ENCODE measurements around the gene ARL4D. TPM values are rescaled to one million over a fixed set of nuclear protein-coding genes. Genes with fewer than 3 reads are reported as not detected.
A peak's percentile ranks its signal among the peaks of the same experiment; 100 is the strongest.
"Not testable (repeated sequence)": the region's sequence is repeated elsewhere in the genome, so short reads cannot be mapped to it uniquely, and the experiment has no call there.

The ARL4D gene
- total and polyA plus RNA-seq, 2 experiments from 2014 or later: 32.4 to 36.3 TPM

GRCh38 chr17:43416998-43417890, 18.5 kb downstream of the ARL4D start:
- DNase-seq (ENCODE audit: low read depth in 1 of 2, low spot score in 1 of 2): peak; percentile 26 to 77
- no peak for TF ChIP-seq CTCF (IDR thresholded peaks at IDR 0.05; ENCODE audit: low read depth, low read length)
- Histone ChIP-seq H3K27ac (peak overlapping the region; percentile 58), H3K4me3 (no peak overlapping the region), H3K36me3 (no peaks in the 10 kb centered on the region), H3K27me3 (no peaks in the 10 kb centered on the region), H3K9me3 (ENCODE audit: low read depth) (no peaks in the 10 kb centered on the region), H3K4me1 (ENCODE audit: low read depth) (peaks cover 27% of the 10 kb centered on the region)

- H3K27ac ChIP-seq: peak overlapping the region; percentile 52
- H3K36me3 ChIP-seq: no peaks in the 10 kb centered on the region
- no peak overlapping the region for H3K4me3 ChIP-seq
- peak; percentile 35 to 80 for DNase-seq (ENCODE audit: low read depth in 1 of 2, low spot score in 1 of 2)
- peaks cover 21% of the 10 kb centered on the region for H3K4me1 ChIP-seq (ENCODE audit: low read depth)
- no peaks in the 10 kb centered on the region for H3K27me3 ChIP-seq
- H3K9me3 ChIP-seq (ENCODE audit: low read depth): no peaks in the 10 kb centered on the region
- TF ChIP-seq CTCF (IDR thresholded peaks at IDR 0.05; ENCODE audit: low read depth, low read length): no peak
These were observed 19.9 kb downstream of the ARL4D start for GRCh38 chr17:43418441-43419374.

GRCh38 chr17:43419375-43419882, 20.6 kb downstream of the ARL4D start:
- peaks cover 21% of the 10 kb centered on the region for H3K4me1 ChIP-seq (ENCODE audit: low read depth)
- H3K4me3 ChIP-seq; DNase-seq (ENCODE audit: low read depth in 1 of 2, low spot score in 1 of 2); H3K36me3 ChIP-seq; H3K27me3 ChIP-seq; H3K9me3 ChIP-seq (ENCODE audit: low read depth): not testable (repeated sequence)
- peak overlapping the region; percentile 52 for H3K27ac ChIP-seq

- no peak for DNase-seq (ENCODE audit: low read depth in 1 of 2, low spot score in 1 of 2)
- no peak for TF ChIP-seq CTCF (IDR thresholded peaks at IDR 0.05; ENCODE audit: low read depth, low read length)
- Histone ChIP-seq H3K4me1 (ENCODE audit: low read depth) (peaks cover 4% of the 10 kb centered on the region), H3K4me3 (no peak overlapping the region), H3K27ac (no peak overlapping the region), H3K36me3 (no peaks in the 10 kb centered on the region), H3K27me3 (no peaks in the 10 kb centered on the region), H3K9me3 (ENCODE audit: low read depth) (no peaks in the 10 kb centered on the region)
These were observed 25.1 kb downstream of the ARL4D start for GRCh38 chr17:43423777-43424455.

GRCh38 chr17:43427362-43428043, 28.7 kb downstream of the ARL4D start:
- no peaks in the 10 kb centered on the region for H3K36me3 ChIP-seq
- H3K9me3 ChIP-seq (ENCODE audit: low read depth): no peaks in the 10 kb centered on the region
- no peaks in the 10 kb centered on the region for H3K4me1 ChIP-seq (ENCODE audit: low read depth)
- DNase-seq (ENCODE audit: low read depth in 1 of 2, low spot score in 1 of 2): no peak
- no peak overlapping the region for H3K4me3 ChIP-seq
- no peak for TF ChIP-seq CTCF (IDR thresholded peaks at IDR 0.05; ENCODE audit: low read depth, low read length)
- no peak overlapping the region for H3K27ac ChIP-seq
- H3K27me3 ChIP-seq: no peaks in the 10 kb centered on the region

Measured in cardiac muscle cell (in vitro differentiated cells and primary cell).